ENCODE measurements around the gene TAS2R1.

DNA sequence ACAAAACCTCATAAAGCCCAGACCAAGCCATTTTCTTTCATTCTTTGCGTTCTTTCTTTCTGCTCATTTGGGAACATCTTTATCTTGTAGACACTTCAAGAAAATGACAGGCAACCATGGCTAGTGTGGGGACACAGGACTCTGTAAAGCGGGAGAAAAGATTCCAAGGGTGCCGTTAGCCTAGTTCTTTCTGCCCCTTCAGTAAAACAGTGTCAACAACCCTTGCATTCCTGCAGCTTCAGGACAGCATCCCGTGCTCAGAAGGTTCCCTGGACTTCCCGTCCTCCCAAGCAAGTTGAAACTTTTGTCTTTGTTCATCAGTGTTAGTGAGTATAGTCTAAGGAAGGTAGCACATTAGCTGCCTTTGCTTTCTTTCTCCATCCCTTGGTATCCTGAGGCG is 41.9 kb downstream of the TAS2R1 start:
- TF ChIP-seq, protein P1, sequence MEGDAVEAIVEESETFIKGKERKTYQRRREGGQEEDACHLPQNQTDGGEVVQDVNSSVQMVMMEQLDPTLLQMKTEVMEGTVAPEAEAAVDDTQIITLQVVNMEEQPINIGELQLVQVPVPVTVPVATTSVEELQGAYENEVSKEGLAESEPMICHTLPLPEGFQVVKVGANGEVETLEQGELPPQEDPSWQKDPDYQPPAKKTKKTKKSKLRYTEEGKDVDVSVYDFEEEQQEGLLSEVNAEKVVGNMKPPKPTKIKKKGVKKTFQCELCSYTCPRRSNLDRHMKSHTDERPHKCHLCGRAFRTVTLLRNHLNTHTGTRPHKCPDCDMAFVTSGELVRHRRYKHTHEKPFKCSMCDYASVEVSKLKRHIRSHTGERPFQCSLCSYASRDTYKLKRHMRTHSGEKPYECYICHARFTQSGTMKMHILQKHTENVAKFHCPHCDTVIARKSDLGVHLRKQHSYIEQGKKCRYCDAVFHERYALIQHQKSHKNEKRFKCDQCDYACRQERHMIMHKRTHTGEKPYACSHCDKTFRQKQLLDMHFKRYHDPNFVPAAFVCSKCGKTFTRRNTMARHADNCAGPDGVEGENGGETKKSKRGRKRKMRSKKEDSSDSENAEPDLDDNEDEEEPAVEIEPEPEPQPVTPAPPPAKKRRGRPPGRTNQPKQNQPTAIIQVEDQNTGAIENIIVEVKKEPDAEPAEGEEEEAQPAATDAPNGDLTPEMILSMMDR (conservative IDR thresholded peaks at IDR 0.05) = no peak
- no peak for TF ChIP-seq ZFX (IDR thresholded peaks at IDR 0.05)

Measured in C4-2B (cell line).